ENCODE measurements around the gene TESPA1. TPM values are rescaled to one million over a fixed set of nuclear protein-coding genes. Genes with fewer than 3 reads are reported as not detected.

The TESPA1 gene
- polyA plus RNA-seq, 1 experiment = not detected

DNA sequence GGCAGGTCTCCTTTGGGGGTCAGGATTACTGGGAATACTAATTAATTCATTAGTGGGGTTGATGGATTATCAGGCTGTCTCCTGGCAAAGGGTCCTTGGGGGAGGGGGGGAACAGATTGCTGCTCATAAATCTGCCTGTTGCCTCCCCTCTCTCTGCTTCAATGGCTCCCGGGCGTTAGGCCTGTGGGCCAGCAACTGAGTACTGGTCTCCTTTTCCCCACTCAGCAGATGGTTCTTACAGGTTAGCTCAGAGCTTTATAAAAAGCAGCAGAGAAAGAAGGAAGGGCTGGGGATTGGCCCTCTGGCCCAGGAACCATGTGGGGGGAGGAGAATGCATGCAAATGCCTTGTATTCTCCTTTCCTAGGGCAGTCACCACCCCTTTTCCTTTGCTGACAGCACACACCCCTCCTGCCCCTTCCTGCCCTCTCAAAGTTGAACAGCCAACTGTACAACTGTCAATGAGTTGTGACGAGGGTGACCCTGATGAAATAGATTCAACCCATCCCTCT, 32.9 kb upstream of the TESPA1 start:
- no peak overlapping the region for H3K4me3 ChIP-seq (ENCODE audit: low read depth, low read length)
- no peaks in the 10 kb centered on the region for H3K27me3 ChIP-seq (ENCODE audit: control insufficient read depth, insufficient read depth, low read length)
- H3K36me3 ChIP-seq (ENCODE audit: control insufficient read depth, insufficient read depth, low read length) = no peaks in the 10 kb centered on the region
- TF ChIP-seq, protein P1, sequence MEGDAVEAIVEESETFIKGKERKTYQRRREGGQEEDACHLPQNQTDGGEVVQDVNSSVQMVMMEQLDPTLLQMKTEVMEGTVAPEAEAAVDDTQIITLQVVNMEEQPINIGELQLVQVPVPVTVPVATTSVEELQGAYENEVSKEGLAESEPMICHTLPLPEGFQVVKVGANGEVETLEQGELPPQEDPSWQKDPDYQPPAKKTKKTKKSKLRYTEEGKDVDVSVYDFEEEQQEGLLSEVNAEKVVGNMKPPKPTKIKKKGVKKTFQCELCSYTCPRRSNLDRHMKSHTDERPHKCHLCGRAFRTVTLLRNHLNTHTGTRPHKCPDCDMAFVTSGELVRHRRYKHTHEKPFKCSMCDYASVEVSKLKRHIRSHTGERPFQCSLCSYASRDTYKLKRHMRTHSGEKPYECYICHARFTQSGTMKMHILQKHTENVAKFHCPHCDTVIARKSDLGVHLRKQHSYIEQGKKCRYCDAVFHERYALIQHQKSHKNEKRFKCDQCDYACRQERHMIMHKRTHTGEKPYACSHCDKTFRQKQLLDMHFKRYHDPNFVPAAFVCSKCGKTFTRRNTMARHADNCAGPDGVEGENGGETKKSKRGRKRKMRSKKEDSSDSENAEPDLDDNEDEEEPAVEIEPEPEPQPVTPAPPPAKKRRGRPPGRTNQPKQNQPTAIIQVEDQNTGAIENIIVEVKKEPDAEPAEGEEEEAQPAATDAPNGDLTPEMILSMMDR (IDR thresholded peaks at IDR 0.05; ENCODE audit: insufficient read depth, low read depth, low read length) = no peak
- ChIA-PET POLR2A (no interaction called here), CTCF (interaction anchor here (3.9 kb wide), 1 partner anchor 25 kb away, joined by 14 read pairs; no protein-coding TSS in a partner anchor)
- DNase-seq (ENCODE audit: low read depth) = no peak

DNA sequence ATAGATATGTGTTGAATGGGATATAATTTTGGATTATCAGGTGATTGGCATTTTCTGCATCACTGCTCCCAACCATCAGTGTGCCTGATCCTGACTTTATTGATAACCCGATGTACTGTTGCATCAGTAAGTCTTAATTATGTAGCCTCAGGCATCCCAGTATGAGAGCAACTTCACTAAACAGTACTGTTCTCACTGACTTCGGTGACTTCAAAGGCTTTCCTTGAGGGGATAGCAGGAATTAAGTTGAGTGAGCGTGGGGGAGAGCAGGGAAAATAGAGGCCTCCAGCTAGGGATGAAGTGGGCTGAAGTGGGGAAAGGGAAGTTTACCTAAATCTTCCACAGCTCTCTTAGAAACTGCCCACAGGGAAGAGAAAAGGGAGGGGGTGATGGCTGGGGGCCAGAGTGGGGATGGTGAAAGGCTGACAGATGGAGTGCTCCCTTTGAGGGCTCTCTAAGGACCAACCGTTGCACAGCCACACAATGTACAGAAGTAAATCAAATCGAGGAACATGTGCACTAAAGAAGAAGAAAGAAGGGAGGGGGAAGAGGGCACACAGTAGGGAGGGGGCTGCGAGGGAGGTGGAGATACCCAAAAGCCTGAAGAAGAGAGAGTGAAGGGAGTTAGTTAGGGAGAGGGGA, 24.5 kb upstream of the TESPA1 start:
- POLR2A ChIA-PET = no interaction called here

DNA sequence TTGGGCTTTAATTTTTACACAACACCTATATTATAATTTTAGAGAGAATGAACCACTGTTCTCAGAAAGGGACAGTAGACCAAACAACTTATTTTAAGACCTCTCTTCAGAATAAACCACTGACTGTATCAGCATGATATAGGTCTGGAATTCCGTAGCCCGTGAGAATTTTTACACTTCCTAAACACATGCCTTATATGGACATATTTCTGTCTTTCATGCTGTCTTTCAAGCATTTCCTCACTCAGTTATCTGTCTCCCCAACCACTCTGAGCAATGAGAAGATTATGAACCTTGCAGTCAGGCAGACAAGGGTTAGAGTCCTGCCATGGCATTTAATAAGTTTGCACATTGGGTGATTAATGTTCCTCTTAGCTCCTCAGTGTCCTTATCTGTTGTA, 17.8 kb upstream of the TESPA1 start:
- peaks cover 1% of the 10 kb centered on the region; the same call in 1 of the 2 replicates for H3K27me3 ChIP-seq (ENCODE audit: control insufficient read depth, insufficient read depth, low read length)
- ChIA-PET CTCF (interaction anchor here (1.7 to 3.4 kb wide), 3 partner anchors 9 to 70 kb away, joined by 3 to 17 read pairs (median 5); no protein-coding TSS in a partner anchor), POLR2A (no interaction called here)
- TF ChIP-seq, protein P1 (IDR thresholded peaks at IDR 0.05; ENCODE audit: insufficient read depth, low read depth, low read length) = no peak
- H3K36me3 ChIP-seq (ENCODE audit: control insufficient read depth, insufficient read depth, low read length) = no peaks in the 10 kb centered on the region
- H3K4me3 ChIP-seq (ENCODE audit: low read depth, low read length) = no peak overlapping the region
- DNase-seq (ENCODE audit: low read depth) = no peak

More for the DNA sequence above, 24.5 kb upstream of the TESPA1 start:
- CTCF ChIA-PET = interaction anchor here (1.0 to 2.8 kb wide), 3 partner anchors 16 to 56 kb away, joined by 3 to 11 read pairs (median 4); no protein-coding TSS in a partner anchor
- DNase-seq (ENCODE audit: low read depth) = no peak
- H3K27me3 ChIP-seq (ENCODE audit: control insufficient read depth, insufficient read depth, low read length) = peaks cover 1% of the 10 kb centered on the region; the same call in 1 of the 2 replicates
- H3K4me3 ChIP-seq (ENCODE audit: low read depth, low read length) = no peak overlapping the region
- no peaks in the 10 kb centered on the region for H3K36me3 ChIP-seq (ENCODE audit: control insufficient read depth, insufficient read depth, low read length)
- TF ChIP-seq, protein P1 (IDR thresholded peaks at IDR 0.05; ENCODE audit: insufficient read depth, low read depth, low read length) = no peak

DNA sequence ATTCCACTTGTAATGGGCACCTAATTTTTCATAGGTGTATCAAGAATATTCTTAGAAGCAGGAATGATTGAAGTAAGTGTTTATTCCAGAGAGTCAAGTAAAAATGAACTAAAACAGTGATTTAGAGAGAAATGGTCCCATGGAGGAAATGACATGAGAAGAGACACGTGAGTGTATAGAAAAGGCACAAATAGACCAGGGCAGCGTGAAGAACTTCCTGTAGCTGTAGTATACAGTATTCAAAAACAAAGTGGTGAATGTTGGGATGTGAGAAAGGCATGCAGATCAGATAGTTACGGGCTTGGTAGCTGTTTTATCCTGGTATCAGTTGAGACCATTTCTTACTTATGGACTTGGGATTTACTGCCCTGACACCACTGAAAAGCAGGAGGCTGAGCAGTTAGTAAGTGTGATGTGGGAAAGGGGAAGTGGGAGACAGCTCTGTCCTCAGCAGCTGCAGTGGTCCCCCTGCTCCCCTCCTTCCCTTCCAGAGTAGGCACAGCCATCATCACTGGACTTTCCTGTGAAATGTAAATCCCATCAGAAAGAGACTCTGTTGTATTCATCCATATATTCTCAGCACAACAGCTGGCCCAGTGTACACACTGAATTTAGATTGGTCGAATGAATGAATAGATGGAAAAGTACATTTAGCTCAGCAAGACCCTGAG, 16.8 kb upstream of the TESPA1 start:
- no peak for DNase-seq (ENCODE audit: low read depth)
- peaks cover 1% of the 10 kb centered on the region; the same call in 1 of the 2 replicates for H3K27me3 ChIP-seq (ENCODE audit: control insufficient read depth, insufficient read depth, low read length)
- H3K36me3 ChIP-seq (ENCODE audit: control insufficient read depth, insufficient read depth, low read length) = no peaks in the 10 kb centered on the region
- POLR2A ChIA-PET = no interaction called here
- TF ChIP-seq, protein P1 (IDR thresholded peaks at IDR 0.05; ENCODE audit: insufficient read depth, low read depth, low read length) = no peak
- CTCF ChIA-PET = interaction anchor here (0.7 to 3.4 kb wide), 4 partner anchors 8 to 71 kb away, joined by 3 to 17 read pairs (median 4); no protein-coding TSS in a partner anchor
- no peak overlapping the region for H3K4me3 ChIP-seq (ENCODE audit: low read depth, low read length)

DNA sequence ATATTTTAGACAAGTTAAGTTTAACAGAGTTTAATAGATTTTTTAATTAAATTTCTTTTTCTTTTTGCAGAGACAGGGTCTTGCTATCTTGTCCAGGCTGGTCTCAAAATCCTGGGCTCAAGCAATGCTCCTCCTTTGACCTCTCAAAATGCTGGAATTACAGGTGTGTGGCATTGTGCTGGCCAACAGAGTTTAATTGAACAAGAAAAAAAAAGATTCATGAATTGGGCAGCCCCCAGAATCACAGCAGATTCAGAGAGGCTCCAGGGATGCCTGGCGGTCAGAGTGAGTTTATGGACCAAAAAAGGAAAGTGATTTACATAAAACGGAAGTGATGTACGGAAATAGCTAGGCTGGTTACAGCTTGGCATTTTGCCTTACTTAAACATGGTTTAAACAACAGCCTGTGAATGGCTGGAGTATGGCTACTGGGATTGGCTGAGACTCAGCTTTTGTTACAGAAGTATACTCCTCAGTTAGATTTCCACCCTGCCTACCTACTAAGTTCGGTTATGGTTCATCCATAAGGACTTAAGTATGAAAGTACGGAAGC, 14.5 kb upstream of the TESPA1 start:
- H3K36me3 ChIP-seq (ENCODE audit: control insufficient read depth, insufficient read depth, low read length) = no peaks in the 10 kb centered on the region
- no peaks in the 10 kb centered on the region; the same call in 1 of the 2 replicates for H3K27me3 ChIP-seq (ENCODE audit: control insufficient read depth, insufficient read depth, low read length)
- no peak overlapping the region for H3K4me3 ChIP-seq (ENCODE audit: low read depth, low read length)
- no peak for DNase-seq (ENCODE audit: low read depth)
- TF ChIP-seq, protein P1 (IDR thresholded peaks at IDR 0.05; ENCODE audit: insufficient read depth, low read depth, low read length) = no peak
- ChIA-PET CTCF (interaction anchor here (8.9 kb wide), 1 partner anchor 71 kb away, joined by 234 read pairs; no protein-coding TSS in a partner anchor), POLR2A (no interaction called here)
